Glutamatergic neuron (in vitro differentiated cells): ENCODE measurements around the gene MTG2. TPM values are rescaled to one million over a fixed set of nuclear protein-coding genes. Genes with fewer than 3 reads are reported as not detected.

Source experiments
- DNase-seq: peaks from one replicate; pipeline ENCODE4 v3.0.0; 2022
- H3K27ac Mint-ChIP-seq: one replicate; pipeline ENCODE4 v1.8.0; 2020; ENCODE audit warnings: mild to moderate bottlenecking, mixed read lengths, inconsistent platforms; ENCODE audit not compliant: unreplicated experiment
- H3K27me3 Mint-ChIP-seq: one replicate; pipeline ENCODE4 v1.8.0; 2020; ENCODE audit warnings: mild to moderate bottlenecking, moderate library complexity, mixed read lengths, inconsistent platforms; ENCODE audit not compliant: unreplicated experiment
- H3K36me3 Mint-ChIP-seq: one replicate; pipeline ENCODE4 v1.8.0; 2020; ENCODE audit warnings: mild to moderate bottlenecking, mixed read lengths, inconsistent platforms; ENCODE audit not compliant: unreplicated experiment
- H3K4me1 Mint-ChIP-seq: one replicate; pipeline ENCODE4 v1.8.0; 2020; ENCODE audit warnings: mild to moderate bottlenecking, low read depth, mixed read lengths, inconsistent platforms; ENCODE audit not compliant: unreplicated experiment
- H3K4me3 Mint-ChIP-seq: one replicate; pipeline ENCODE4 v1.8.0; 2020; ENCODE audit warnings: mild to moderate bottlenecking, mixed read lengths, inconsistent platforms; ENCODE audit not compliant: unreplicated experiment
- H3K9me3 Mint-ChIP-seq: one replicate; pipeline ENCODE4 v1.8.0; 2020; ENCODE audit warnings: mild to moderate bottlenecking, moderate library complexity, mixed read lengths, inconsistent platforms; ENCODE audit not compliant: unreplicated experiment
- total RNA-seq: library from RNA; stranded (reverse); fragmentation: NEBNext Ultra II Directional; extraction: Animal tissue kit (Norgen Biotek cat#: 25700); gene quantifications from one replicate; pipeline ENCODE4 v1.2.1, GENCODE V29; 2021; ENCODE audit not compliant: unreplicated experiment
- TF ChIP-seq, protein P1 (sequence below): fragments of 200-600 bp; sonication (generic); IDR thresholded peaks from one replicate; pipeline ENCODE4 v1.5.0; 2021; ENCODE audit not compliant: partially characterized antibody, unreplicated experiment

Gene MTG2
- total RNA-seq, 1 donor from 2014 or later: 27.1 TPM

- Mint-ChIP-seq H3K36me3 (no peaks in the 10 kb centered on the region), H3K9me3 (peaks cover 7% of the 10 kb centered on the region), H3K27me3 (peaks cover 9% of the 10 kb centered on the region), H3K4me3 (no peak overlapping the region), H3K27ac (no peak overlapping the region), H3K4me1 (peaks cover 15% of the 10 kb centered on the region)
- TF ChIP-seq, protein P1, sequence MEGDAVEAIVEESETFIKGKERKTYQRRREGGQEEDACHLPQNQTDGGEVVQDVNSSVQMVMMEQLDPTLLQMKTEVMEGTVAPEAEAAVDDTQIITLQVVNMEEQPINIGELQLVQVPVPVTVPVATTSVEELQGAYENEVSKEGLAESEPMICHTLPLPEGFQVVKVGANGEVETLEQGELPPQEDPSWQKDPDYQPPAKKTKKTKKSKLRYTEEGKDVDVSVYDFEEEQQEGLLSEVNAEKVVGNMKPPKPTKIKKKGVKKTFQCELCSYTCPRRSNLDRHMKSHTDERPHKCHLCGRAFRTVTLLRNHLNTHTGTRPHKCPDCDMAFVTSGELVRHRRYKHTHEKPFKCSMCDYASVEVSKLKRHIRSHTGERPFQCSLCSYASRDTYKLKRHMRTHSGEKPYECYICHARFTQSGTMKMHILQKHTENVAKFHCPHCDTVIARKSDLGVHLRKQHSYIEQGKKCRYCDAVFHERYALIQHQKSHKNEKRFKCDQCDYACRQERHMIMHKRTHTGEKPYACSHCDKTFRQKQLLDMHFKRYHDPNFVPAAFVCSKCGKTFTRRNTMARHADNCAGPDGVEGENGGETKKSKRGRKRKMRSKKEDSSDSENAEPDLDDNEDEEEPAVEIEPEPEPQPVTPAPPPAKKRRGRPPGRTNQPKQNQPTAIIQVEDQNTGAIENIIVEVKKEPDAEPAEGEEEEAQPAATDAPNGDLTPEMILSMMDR: no peak
- no peak for DNase-seq
These were observed 22.0 kb upstream of the MTG2 start for GRCh38 chr20:62160876-62161275.

GRCh38 chr20:62161347-62161746 is 21.5 kb upstream of the MTG2 start:
- Mint-ChIP-seq H3K36me3 (no peaks in the 10 kb centered on the region), H3K9me3 (peaks cover 7% of the 10 kb centered on the region), H3K27me3 (peaks cover 9% of the 10 kb centered on the region), H3K4me1 (peaks cover 13% of the 10 kb centered on the region), H3K27ac (no peak overlapping the region), H3K4me3 (no peak overlapping the region)
- TF ChIP-seq, protein P1: no peak
- DNase-seq: no peak

DNA sequence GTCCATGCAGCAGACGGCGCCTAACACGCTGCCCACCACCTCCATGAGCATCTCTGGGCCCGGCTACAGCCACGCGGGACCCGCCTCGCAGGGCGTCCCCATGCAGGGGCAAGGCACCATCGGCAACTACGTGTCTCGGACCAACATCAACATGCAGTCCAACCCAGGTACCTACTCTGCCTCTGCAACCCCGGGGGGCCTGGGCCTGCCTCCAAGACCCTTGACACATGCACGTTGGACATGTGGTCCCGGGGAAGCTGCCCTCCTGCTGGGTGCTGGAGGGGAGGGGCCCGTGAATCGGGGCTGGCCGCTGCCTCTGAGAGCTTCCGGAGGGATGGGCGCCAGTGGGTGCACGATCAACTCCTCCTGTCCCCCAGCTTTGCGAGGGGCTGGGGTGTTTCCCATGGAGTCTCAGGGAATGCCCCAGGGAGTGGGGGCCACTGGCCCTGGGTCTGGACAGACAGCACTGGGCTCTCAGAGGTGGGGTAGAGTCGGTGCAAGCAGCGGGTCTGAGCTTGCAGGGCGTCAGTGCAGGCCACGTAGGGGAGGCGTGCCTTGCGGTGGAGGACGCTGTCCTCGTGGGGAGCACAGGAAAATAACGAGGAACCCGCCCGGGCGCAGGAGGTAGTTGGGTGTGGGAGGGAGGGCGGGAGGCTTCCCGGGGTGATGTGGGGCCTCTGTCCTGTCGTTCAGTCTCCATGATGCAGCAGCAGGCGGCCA is 19.9 kb upstream of the MTG2 start:
- H3K9me3 Mint-ChIP-seq: peaks cover 7% of the 10 kb centered on the region
- TF ChIP-seq, protein P1: no peak
- peaks cover 13% of the 10 kb centered on the region for H3K4me1 Mint-ChIP-seq
- H3K4me3 Mint-ChIP-seq: no peak overlapping the region
- no peak overlapping the region for H3K27ac Mint-ChIP-seq
- H3K27me3 Mint-ChIP-seq: peaks cover 9% of the 10 kb centered on the region
- DNase-seq: no peak
- no peaks in the 10 kb centered on the region for H3K36me3 Mint-ChIP-seq

GRCh38 chr20:62163485-62163865 is 19.4 kb upstream of the MTG2 start:
- no peaks in the 10 kb centered on the region for H3K36me3 Mint-ChIP-seq
- DNase-seq: no peak
- H3K4me1 Mint-ChIP-seq: peaks cover 9% of the 10 kb centered on the region
- peaks cover 6% of the 10 kb centered on the region for H3K9me3 Mint-ChIP-seq
- peaks cover 9% of the 10 kb centered on the region for H3K27me3 Mint-ChIP-seq
- H3K27ac Mint-ChIP-seq: no peak overlapping the region
- TF ChIP-seq, protein P1: no peak
- no peak overlapping the region for H3K4me3 Mint-ChIP-seq

DNA sequence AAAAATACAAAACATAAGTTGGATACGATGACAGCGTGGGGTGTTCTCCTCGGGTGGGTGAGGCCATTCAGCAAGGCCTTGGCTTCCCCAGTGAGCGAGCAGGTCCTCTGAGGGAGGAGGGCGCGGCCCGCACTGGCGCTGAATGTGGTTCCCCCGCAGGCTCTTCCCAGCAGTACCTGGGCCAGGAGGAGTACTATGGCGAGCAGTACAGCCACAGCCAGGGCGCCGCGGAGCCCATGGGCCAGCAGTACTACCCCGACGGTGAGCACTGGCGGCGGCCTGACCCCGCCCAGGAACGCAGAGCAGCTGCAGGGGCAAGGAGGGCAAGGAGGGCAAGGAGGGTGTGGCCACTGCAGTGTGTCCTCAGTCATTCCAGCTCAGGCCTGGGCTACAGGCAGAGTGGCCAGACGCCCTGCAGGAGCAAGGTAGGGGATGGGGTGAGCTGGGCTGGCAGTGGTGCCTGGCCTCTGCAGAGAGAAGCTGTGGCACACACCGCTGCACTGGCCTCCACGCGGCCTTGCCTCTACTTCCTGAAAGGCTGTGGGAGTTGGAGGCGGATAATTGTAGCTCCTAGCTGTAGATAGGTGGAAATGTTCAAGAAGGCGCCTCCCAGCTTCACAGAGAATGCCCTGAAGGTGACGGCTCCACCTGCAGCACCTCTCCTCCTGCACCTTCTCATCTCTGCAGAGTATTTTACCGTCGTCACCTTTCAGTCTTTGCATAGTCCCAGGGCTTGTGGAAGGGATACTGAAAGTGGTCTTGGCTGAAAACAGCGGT is 18.7 kb upstream of the MTG2 start:
- H3K9me3 Mint-ChIP-seq: peaks cover 4% of the 10 kb centered on the region
- no peak overlapping the region for H3K4me3 Mint-ChIP-seq
- H3K27me3 Mint-ChIP-seq: peaks cover 9% of the 10 kb centered on the region
- H3K4me1 Mint-ChIP-seq: peaks cover 6% of the 10 kb centered on the region
- TF ChIP-seq, protein P1: no peak
- H3K36me3 Mint-ChIP-seq: no peaks in the 10 kb centered on the region
- no peak for DNase-seq
- no peak overlapping the region for H3K27ac Mint-ChIP-seq
